Inflammatory macrophage treated with lipopolysaccharide for 4 hours (primary cell): ENCODE results near the gene FOXD1.
"Not testable (repeated sequence)": the region's sequence is repeated elsewhere in the genome, so short reads cannot be mapped to it uniquely, and the experiment has no call there.

Source experiments
- DNase-seq: peaks from one replicate; pipeline ENCODE4 v3.0.0-alpha.2; 2020

The FOXD1 gene

DNA sequence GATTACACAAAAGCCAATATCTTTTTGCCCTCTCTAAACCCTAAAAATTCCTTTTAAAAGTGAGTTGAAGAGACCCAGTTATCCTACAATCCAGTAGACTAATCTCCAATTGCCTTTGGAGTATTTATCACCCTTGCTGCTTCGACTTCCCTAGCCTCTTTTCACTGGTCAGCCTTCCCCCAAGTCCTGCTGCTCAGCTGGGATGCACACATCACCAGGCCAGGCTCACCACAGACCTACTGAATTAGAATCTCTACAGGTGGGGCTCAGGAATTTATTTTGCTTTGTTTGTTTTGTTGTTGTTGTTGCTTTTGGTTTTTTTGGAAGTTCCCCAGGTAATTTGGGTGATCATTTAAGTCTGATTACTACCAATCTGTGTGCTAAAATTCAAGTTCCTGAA lies 11.6 kb upstream of the FOXD1 start:
- DNase-seq: no peak

DNA sequence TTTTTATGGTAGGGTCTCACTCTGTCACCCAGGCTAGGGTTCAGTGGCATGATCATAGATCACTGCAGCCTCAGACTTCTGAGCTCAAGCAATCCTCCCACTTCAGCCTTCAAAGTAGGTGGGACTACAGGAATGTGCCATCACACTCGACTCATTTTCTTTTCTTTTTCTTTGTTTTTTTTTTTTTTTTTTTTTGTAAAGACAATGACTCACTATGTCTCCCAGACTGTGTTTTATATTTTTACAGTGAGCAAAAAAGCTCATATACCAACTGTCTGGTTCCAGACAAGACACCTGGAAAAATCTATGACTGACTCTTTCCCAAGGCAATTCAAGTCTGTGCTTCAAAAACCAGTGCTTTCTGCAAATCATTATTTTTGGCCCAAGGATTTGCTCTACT lies 10.8 kb upstream of the FOXD1 start:
- DNase-seq: no peak

DNA sequence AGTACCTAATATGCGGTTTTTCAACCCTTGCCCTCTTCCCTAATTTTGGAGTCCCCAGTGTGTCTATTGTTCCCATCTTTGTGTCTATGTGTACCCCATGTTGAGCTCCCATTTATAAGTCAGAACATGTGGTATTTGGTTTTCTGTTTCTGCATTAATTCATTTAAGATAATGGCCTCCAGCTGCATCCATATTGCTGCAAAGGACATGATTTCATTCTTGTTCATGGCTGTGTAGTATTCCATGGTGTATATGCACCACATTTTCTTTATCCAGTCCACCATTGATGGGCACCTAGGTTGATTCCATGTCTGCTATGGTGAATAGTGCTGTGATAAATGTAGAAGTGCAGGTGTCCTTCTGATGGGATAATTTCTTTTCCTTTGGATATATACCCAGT lies 7.9 kb upstream of the FOXD1 start:
- not testable (repeated sequence) for DNase-seq

DNA sequence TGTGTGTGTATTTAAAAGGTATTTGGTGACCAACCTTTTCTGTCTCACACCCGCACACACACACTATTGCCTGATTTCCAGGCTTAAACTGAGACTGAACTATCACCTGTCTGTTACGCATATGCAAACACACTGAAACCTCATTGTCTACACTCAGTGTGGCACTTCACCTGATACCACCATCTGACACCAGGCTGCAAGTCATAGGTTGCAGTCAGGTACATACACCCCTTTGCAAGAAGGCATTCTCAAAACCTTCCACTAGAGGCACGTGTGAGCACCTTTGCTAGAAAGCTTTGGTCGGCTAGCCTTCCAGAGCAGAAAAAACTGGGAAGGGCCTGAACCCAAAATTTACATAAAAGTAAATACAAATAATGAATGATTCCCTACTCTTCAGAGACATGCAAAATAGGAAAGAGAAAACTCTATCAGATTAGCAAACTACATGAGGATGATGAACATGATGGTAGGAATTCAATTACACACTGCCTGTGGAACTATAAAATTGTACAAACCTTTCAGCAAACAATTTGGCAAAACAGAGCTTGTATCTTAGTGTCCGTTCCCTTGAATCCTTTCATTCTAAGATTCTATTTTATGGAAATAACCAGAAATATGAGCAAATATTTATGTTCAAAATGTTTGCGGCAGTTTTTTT lies 5.9 kb upstream of the FOXD1 start:
- DNase-seq: peak; percentile 34

DNA sequence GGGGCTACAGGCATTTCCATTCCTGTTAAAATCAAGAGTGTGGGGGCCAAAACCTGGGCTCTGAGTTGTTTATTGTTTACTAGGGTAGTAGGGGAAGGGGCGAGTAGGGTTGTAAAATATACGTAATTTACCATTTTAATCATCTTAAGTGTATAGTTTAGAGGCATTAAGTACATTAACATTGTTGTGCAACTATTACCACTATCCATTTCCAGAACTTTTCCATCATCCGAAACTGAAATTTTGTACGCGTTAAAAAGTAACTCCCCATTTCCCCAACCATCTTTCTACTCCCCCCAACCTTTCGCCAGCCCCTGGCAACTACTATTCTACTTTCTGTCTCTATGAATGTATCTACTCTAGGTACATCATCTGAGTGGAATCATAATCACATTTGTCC lies 3.6 kb upstream of the FOXD1 start:
- DNase-seq: no peak

DNA sequence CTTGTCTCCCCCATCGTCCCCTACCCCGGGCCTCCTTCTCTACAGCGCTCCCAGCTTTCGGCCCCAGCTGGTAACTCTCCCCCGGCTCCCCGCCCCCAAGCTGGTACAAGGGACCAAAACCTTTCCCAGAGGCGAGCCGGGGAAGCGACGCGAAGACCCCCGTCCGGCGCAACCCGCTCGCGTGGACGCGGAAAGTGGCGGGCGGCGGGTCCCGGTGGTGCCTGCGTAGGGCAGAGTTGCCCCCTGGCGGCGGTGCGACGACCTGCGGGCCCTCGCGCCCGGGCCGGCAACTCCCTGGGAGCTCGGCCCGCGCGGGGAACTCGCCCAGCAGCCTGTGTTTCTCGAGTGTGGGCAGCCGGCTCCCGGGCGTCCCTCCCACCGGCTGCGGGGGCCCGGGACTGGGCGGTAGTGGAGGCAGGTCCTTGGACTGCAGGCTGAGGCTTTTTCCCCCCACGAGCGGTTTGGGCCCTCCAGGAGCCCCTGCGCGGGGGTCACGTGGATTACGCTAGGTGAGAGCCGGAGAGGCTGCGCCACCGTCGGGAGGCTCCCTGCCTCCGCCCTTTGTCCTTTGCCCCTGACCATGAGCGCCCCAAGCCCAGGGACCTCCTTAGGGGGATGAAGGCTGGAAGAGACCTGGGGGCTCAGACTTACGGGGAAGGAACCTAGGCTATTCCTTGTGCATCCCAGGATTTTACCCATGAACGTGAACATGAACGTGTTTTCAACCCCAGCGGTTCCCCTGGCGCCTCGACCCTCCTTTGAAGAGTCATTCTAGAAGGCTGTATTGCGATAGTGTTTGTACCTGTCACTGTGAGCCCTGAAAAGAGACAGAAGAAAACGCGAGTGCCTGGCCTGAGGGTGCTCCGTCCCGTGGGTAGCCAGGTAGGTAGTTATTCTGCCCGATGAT lies 2.9 kb upstream of the FOXD1 start:
- DNase-seq: peak; percentile 36

DNA sequence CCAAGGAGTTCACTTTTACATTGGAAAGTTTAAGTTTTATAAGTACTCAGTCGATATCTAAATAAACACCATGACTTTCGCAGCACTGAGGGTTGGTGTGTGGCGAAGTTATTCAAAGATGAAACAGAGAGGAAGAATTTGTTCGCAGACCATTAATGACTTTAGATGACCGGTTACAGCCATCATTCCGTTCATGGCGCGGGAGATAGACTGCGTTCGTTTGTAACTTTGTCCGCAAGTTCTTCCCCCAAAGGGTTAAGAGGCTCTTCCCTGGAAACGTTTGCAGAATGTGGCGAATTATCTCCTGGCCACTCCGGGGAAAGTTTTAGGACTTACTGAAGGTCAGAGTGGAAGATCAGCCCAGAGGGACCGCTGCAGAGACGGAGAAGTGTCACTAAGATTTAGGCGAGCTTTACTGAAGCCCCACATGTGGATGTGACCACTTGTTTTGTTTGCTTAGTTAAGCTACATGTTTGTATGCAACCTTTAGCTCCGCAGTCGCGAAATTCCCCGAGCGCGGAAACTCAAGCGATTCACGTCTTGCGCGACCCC lies 2.2 kb upstream of the FOXD1 start:
- no peak for DNase-seq

DNA sequence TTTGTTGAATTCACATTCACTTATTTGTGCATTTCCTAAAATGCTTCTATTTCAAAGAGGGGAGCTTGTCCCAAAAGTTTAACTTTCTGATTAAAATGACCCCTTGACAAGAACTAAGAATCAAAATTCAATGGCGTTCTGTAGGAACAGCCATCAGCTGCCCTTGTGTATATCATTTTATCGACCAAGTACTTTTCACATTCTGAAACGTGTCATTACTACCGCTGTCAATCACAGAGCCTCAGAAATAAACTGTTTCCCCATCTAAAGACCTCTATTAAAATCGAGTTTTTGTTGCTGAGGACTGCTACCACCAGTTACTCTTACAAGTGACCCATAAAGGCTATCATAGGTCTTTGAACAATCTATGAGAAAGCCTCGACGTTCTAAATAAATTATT lies 1.6 kb upstream of the FOXD1 start:
- no peak for DNase-seq

DNA sequence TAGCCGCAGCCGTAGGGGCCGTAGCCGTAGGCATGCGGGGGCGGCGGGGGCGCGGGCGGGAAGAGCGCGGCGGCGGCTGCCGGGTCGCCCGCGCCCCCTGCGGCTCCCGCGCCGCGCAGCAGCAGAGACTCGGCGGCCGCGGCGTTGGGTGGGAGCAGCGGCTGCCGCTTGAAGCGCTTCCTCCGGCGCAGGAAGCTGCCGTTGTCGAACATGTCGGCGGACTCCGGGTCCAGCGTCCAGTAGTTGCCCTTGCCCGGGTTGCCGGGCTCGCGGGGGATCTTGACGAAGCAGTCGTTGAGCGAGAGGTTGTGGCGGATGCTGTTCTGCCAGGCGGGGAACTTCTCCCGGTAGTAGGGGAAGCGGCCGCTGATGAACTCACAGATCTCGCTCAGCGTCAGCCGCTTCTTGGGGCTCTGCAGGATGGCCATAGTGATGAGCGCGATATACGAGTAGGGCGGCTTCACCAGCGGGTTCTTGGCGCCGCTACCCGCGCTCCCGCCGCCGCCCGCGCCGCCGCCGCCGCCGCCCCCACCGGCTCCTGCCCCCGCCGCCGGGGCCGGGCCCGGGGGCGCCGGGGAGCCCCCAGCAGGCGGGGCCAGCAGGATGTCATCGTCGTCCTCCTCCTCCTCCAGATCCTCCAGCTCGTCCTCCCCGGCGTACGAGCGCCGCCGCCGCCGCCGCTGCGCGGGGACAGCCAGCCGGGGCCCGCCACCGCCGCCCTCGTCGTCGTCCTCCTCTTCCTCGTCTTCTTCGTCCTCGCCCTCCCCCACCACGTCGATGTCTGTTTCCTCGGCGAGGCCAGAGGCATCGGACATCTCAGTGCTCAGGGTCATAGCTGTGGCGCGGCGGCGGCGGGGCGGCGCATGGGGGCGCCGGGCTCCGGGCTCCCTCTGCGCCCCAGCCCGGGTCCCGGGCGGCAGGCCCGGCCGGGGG lies 781 bp downstream of the FOXD1 start:
- DNase-seq: peak; percentile 14

DNA sequence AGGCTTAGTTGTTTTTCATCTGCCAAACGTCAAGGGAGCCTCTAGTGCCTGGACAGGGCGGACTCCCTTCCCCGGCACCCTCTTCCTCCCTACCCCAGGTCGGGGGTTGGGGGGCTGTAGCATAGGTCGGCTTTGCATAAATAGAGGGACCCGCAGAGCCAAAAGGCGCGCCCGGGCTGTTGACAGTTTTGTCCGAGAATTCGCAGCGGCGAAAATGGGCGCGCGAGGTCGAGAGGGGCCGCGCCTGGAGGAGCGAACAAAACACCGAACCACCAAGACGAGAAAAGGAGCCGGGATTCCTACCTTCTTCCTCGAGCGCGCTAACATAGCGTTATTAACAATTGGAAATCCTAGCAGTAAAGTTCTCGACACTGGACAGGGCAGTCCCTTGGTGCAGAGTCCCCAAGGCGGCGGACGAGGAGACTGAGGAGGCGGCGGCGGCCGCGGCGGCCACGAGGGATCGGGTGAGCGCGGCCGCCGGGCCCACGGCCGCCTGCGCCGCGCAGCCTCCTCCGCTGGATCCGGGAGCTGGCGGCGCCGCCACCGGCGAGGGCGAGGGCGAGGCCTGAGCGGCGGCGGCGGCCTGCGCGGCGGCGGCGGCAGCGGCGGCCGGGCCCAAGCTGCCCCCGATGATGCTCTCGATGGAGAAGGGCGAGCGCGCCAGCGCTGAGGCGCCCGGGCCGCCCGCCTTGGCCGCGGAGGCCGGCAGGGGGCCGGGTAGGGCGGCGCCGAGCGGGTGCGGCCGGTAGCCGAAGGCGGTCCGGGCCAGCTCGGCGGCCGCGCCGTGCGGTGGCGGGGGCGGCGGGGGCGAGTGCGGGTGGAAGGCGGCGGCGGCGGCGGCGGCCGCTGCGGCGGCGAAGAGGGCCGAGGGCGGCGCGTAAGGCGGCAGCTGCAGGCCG lies 1.7 kb downstream of the FOXD1 start:
- no peak for DNase-seq

DNA sequence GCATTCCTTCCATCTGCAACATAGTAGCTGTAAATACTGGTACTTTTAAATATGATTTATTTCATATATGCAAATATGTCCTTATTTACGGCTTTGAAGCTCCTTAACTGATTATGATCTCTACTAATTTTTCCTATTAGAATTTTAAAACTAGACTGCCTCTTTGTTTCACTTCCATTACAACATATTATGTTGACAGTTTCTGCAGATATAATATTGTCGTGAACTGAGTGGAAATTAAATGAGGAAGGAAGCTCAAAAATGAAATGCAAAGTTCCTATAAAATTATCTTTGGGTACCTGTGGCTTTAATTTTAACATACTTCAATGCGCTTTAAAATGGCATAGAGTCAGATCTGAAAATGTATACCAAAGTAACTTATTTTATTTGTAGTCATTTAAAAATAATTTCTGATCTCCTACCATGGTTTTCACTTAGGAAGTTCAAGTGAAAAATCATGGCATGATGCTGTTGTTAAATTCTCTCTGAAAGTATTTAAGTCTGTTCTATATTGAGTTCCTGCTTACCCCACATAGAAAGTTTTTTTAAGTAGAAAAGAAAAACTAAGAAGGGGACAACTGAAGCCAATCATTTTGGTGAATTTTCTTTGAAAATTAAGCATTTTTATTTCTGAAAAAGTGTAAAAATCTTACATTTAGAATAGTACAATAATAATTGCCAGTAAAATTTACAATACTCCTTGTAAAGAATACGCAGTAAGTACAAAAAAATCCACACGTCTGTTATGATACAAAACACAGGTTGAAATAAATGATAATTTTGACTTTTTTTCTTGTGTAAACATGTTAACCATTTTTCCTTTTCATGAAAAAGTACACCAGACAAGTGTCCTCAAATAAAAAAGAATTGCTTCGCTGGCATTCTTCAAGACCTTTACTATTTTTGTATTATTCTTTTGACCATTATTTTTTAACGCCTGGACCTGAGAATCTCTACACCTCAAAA lies 2.6 kb downstream of the FOXD1 start:
- DNase-seq: no peak

DNA sequence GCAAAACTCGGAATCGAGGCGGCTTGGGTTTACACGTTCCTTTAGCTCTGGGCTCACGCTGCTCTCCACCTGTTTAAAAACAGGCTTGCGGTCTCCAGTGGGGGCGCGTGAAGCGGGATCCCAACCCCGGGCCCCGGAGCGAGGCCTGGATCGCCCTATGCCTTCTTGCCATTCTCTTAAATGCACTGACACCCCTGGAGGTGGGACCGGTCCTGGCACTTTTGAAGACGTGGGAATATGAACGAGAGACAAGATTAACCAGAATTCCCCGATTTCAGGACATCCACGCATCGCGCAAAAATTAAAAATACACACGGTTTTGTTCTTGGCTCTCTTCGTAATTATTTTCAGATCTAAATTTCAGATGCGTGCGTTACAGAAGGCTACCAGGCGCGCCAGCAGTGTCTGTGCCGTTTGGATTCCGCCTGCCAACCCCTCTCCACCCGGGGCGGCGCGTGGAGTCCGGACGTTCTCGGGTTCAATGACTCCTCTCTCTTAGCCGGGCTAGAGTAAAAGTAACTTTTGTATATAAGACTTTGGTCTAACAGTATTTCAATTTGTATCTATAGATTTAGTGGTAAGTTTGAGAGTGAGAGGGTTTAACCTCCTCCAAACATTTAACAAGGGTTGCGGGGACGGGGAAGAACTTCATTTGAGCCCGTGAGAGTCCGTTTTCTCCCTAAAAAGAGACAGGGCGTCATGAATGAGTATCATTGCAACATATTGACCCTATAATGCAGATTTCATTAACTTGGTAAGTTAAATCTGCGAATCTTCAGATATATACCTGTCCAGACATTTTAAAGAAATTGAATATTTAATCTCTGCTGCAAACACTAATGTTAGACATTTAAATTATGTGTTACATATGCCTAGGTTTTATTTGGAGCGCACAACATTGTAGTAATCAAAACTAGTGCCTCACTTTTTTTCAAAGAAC lies 3.8 kb downstream of the FOXD1 start:
- no peak for DNase-seq

DNA sequence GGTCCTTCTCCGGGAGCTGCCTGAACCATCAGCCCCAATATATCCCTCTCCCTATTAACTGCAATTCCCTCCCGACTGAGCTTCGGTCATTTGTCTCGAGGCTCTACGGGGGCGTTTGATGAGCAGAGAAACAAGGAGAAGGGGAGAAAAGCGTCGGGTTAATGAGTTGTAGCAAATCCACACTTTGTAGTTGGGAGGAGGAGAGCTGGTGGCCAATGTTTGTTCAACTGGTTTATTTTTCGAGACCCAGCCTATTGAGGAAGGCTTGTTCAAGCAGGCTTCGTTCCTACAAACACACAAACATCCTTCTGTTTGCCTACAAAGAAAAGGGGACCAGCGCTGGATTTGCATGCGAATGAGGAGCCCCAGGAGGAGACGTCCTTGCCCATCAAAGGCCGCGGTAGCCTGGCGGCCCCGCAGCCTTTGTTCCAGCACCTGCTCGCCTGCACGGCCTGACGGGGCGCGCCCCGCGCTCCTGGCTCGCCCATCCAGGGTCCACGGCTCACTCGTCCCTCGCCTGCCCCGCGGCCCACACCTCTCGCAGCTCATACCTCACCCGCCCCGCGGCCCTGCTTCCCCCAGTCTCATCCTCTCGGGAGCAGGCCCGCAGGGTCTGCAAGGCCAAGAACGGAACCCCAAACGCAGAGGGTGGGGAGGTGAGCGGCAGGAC lies 4.6 kb downstream of the FOXD1 start:
- DNase-seq: no peak

DNA sequence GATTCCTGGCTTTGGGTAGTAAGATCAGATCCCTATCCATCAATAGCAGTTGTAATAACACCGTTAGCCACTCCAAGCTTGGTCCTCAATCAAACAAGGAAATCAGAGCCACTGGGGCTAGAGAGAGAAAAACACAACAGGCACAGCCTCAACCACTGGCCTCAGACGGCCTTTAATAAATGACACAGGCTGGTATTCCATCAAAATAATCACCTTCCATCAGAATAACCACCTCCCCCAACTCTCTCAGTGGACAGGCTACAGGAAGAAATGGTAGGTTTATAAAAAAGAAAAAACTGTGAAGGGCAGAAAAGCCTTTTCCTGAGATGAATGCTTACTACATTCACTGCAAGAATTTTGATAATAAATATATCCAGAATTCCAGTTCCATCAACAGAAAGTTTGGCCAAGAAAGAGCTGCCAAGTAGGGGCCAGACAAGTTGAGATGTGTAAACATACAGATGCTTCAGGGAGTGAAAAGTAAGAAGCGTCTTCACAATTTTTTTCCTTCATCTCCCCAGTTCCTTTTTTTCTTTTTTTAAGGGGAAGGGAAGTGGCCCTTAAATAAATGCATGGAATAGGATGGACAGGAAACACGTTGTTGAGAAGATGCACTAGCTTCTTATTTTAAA lies 5.5 kb downstream of the FOXD1 start:
- no peak for DNase-seq

DNA sequence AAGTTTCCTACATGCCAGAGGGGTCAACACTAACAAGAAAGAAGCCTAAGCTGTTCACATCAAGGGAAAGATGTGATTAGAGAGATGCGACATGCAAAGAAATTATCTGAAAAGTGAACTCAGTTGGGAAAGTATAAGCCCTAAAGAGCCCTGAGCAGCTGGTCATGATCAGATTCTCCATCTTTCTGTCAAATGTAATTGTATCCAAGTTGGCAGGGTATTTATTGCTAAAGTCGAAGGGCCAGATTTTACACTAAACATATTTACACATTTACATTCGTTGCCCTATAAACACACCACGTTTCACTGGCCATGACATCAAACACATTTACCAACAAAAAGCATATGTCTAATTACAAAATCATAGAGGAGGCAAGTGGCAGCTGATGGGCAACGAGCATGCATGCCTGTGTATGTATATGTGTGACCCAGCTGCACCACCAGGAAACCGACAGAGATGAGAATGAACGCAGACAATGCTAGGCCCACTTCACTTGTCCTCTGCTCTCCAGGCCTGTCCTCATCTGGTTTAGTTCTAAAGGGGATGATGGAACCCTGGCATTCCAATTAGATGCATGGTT lies 6.3 kb downstream of the FOXD1 start:
- DNase-seq: no peak

DNA sequence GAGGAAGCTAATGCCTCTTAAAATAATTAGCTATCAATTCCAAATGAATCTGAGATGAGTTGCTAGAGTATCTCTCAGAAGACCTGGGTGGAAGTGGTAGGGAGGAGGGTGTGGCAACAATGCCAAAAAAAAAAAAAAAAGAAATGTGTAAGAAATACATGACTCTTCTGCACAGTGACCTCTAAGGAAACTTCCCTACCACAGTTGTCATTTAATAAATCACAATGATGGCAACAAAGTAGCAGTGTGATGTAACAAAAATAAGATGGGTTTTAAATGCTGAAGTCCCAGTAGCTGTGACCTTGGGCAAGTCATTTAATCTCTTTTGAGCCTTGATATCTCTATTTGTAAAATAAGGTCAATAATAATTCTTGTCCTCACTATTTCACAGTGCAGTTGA lies 7.2 kb downstream of the FOXD1 start:
- no peak for DNase-seq

DNA sequence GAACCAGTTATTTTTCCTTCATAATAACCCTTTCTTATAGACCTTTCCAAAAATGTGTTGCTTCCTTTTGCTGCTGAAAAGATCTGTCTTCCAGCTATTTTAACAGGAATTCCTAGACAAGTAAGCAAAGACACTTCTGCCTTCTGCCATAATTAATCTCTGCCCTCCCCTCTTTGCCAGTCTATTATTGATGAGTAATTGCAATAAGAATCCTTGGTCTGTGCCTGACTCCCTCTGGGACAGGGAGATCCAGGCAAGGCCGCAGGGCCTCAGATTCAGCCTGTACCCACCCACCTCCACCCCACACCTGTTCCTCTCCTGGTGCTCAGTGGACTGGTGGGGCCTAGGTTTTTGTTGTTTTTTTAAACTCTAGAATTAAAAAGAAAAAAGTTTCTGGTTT lies 8.3 kb downstream of the FOXD1 start:
- no peak for DNase-seq
